Mesothelial cell of epicardium (in vitro differentiated cells): ENCODE data around the gene PCYOX1L. TPM values are rescaled to one million over a fixed set of nuclear protein-coding genes. Genes with fewer than 3 reads are reported as not detected.

Experiments
- DNase-seq, 2 experiments: peaks; one replicate each; pipeline ENCODE4 v3.0.0; 2021; ENCODE audit warnings: low spot score in 2 of 2; ENCODE audit not compliant: unreplicated experiment in 2 of 2
- H3K27ac Mint-ChIP-seq: 2 replicates; pipeline ENCODE4 v1.8.0; 2021; ENCODE audit warnings: mixed read lengths
- H3K27me3 Mint-ChIP-seq: 2 replicates; pipeline ENCODE4 v1.8.0; 2021; ENCODE audit warnings: low read depth, mixed read lengths
- H3K36me3 Mint-ChIP-seq: 2 replicates; pipeline ENCODE4 v1.8.0; 2021; ENCODE audit warnings: mixed read lengths
- H3K4me1 Mint-ChIP-seq: 2 replicates; pipeline ENCODE4 v1.8.0; 2021; ENCODE audit warnings: mixed read lengths
- H3K4me3 Mint-ChIP-seq: 2 replicates; pipeline ENCODE4 v1.8.0; 2021; ENCODE audit warnings: mild to moderate bottlenecking, moderate library complexity, mixed read lengths
- H3K9me3 Mint-ChIP-seq: 2 replicates; pipeline ENCODE4 v1.8.0; 2021; ENCODE audit warnings: mixed read lengths
- total RNA-seq: library from RNA; stranded (reverse); gene quantifications from 3 replicates; pipeline ENCODE4 v1.2.1, GENCODE V29; 2021
- TF ChIP-seq, protein P1 (sequence below): fragments of 200-600 bp; sonication (generic); IDR thresholded peaks from one replicate; pipeline ENCODE4 v1.5.0; 2021; ENCODE audit warnings: antibody characterized with exemption; ENCODE audit not compliant: unreplicated experiment

The PCYOX1L gene
- total RNA-seq, 1 donor from 2014 or later: 23.2 TPM

DNA sequence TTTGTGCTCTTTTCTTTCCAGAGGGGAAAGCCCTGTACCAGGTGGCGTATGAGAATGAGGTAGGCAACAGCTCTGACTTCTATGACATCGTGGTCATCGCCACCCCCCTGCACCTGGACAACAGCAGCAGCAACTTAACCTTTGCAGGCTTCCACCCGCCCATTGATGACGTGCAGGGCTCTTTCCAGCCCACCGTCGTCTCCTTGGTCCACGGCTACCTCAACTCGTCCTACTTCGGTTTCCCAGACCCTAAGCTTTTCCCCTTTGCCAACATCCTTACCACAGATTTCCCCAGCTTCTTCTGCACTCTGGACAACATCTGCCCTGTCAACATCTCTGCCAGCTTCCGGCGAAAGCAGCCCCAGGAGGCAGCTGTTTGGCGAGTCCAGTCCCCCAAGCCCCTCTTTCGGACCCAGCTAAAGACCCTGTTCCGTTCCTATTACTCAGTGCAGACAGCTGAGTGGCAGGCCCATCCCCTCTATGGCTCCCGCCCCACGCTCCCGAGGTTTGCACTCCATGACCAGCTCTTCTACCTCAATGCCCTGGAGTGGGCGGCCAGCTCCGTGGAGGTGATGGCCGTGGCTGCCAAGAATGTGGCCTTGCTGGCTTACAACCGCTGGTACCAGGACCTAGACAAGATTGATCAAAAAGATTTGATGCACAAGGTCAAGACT, 10.3 kb downstream of the PCYOX1L start:
- no peaks in the 10 kb centered on the region for H3K9me3 Mint-ChIP-seq
- no peaks in the 10 kb centered on the region for H3K36me3 Mint-ChIP-seq
- no peak overlapping the region for H3K4me3 Mint-ChIP-seq
- peaks cover 7% of the 10 kb centered on the region for H3K4me1 Mint-ChIP-seq
- H3K27me3 Mint-ChIP-seq: no peaks in the 10 kb centered on the region
- H3K27ac Mint-ChIP-seq: no peak overlapping the region
- no peak for DNase-seq
- TF ChIP-seq, protein P1, sequence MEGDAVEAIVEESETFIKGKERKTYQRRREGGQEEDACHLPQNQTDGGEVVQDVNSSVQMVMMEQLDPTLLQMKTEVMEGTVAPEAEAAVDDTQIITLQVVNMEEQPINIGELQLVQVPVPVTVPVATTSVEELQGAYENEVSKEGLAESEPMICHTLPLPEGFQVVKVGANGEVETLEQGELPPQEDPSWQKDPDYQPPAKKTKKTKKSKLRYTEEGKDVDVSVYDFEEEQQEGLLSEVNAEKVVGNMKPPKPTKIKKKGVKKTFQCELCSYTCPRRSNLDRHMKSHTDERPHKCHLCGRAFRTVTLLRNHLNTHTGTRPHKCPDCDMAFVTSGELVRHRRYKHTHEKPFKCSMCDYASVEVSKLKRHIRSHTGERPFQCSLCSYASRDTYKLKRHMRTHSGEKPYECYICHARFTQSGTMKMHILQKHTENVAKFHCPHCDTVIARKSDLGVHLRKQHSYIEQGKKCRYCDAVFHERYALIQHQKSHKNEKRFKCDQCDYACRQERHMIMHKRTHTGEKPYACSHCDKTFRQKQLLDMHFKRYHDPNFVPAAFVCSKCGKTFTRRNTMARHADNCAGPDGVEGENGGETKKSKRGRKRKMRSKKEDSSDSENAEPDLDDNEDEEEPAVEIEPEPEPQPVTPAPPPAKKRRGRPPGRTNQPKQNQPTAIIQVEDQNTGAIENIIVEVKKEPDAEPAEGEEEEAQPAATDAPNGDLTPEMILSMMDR: no peak

DNA sequence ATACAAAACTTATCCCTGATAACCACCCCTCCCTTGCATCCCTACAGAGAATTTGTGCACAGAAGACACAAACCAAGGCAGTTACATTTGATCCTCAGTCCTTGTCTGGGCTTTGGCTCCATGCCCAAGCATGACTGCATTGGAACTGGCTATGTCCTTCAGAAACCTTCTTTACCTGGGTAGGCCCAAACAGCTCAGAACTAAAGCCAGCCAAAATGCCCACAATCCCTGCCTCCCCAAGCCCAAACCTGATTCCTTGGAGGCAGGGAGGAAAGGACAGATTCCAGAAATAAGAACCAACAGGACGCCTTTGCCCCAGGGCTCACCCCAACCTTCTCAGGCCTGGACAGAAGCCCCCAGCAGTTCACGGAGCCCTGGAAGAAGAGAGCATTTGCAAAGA, 13.0 kb downstream of the PCYOX1L start:
- Mint-ChIP-seq H3K36me3 (no peaks in the 10 kb centered on the region), H3K9me3 (no peaks in the 10 kb centered on the region), H3K27me3 (no peaks in the 10 kb centered on the region), H3K4me3 (no peak overlapping the region), H3K27ac (no peak overlapping the region), H3K4me1 (peaks cover 7% of the 10 kb centered on the region)
- no peak for DNase-seq
- TF ChIP-seq, protein P1: no peak

DNA sequence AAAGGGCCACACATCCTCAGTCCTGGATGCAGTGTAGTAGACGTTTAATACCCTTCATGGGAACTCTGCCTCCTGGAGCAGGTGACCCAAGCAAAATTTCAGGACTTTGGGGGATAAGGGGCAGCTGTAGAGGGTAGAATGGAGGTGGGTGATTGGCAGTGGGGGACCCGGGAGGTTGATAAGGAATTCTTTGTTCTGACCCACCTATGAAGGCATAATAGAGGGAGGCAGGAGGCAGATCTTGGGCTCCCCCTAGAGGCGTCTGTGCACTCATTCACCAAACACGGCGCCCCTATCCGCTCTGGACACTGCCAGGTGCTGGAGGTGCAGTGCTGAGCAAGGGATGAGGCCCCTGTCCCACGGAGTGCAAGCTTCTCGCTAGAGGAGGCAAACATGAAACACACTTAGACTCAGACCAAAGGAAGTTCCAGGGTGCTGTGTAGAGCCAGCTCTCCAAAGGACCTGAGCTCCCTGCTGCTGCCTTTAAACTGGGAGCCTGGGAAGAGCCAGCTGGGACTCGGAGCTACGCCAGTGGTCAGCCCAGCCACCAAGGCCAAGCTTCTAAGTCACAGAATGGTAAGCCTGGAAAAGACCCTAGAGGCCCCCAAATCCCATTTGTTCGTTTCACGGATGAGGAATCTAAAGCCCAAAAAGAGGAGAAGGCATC, 13.6 kb downstream of the PCYOX1L start:
- DNase-seq: peak in 1 of 2 experiments; percentile 67
- no peak overlapping the region for H3K27ac Mint-ChIP-seq
- no peaks in the 10 kb centered on the region for H3K27me3 Mint-ChIP-seq
- peaks cover 7% of the 10 kb centered on the region for H3K4me1 Mint-ChIP-seq
- H3K36me3 Mint-ChIP-seq: no peaks in the 10 kb centered on the region
- TF ChIP-seq, protein P1: peak; percentile 58
- H3K4me3 Mint-ChIP-seq: no peak overlapping the region
- no peaks in the 10 kb centered on the region for H3K9me3 Mint-ChIP-seq

DNA sequence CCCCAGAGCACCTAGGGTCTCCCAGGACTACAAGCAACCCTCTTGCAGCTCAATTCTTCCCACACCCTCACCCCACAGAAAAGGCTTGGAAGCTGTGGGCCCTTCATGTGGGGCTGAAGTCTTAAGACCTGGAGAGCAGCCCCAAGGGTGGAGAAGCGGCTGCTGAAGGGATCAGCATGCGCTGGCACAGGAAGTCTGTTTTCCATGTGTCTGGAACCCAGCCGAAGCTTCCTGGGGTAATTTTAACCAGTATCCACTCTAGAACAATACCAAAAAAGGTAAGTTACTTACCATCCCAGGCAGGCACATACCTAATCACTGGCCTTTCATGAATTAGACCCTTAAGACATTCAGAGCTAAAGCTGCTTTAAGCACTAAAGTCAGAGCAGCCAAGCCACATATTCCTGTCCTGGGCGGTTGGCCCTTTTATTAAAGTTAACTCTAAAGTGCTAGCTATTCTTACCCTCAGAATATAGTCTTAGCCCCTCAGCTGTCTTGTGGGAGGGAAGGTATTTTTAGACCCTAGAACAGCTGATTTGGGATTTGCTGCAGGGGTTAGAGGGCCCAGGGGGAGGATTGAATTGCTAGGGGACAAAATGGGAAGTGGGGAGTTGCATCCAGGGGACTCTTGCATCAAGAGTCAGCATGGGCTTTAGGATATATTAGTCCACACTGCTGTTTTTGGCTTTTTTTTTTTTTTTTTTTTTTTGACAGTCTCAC, 14.4 kb downstream of the PCYOX1L start:
- H3K4me3 Mint-ChIP-seq: no peak overlapping the region

DNA sequence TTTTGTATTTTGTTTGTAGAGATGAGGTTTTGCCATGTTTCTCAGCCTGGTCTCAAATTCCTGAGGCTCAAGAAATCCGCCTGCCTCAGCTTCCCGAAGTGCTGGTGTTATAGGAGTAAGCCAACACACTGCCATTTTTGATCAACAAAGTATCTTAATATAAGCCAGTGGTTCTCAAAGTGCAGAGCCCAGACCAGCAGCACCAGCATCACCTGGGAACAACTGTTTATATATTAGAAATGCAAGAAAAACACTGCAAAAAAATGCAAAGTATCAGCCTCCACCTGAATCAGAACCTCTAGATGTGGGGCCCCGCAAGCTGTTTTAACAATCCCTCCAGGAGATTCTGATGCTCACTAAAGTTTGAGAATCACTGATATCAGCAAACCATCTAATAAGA, 15.1 kb downstream of the PCYOX1L start:
- no peaks in the 10 kb centered on the region for H3K36me3 Mint-ChIP-seq
- H3K9me3 Mint-ChIP-seq: no peaks in the 10 kb centered on the region
- H3K4me1 Mint-ChIP-seq: peaks cover 7% of the 10 kb centered on the region
- no peak overlapping the region for H3K27ac Mint-ChIP-seq
- TF ChIP-seq, protein P1: no peak
- no peak for DNase-seq
- no peaks in the 10 kb centered on the region for H3K27me3 Mint-ChIP-seq
- no peak overlapping the region for H3K4me3 Mint-ChIP-seq

More for the DNA sequence above, 14.4 kb downstream of the PCYOX1L start:
- H3K4me1 Mint-ChIP-seq: peaks cover 7% of the 10 kb centered on the region
- H3K36me3 Mint-ChIP-seq: no peaks in the 10 kb centered on the region
- no peaks in the 10 kb centered on the region for H3K27me3 Mint-ChIP-seq
- no peaks in the 10 kb centered on the region for H3K9me3 Mint-ChIP-seq
- DNase-seq: no peak
- TF ChIP-seq, protein P1: no peak
- H3K27ac Mint-ChIP-seq: no peak overlapping the region
